Body of pancreas (tissue), 4 donors: ENCODE data around the gene USF2. TPM values are rescaled to one million over a fixed set of nuclear protein-coding genes. Genes with fewer than 3 reads are reported as not detected.

Experiments used
- ATAC-seq: fragments of 150-250 bp; one replicate; pipeline ENCODE4 v1.9.1; 2016
- DNase-seq, 4 donors: peaks; one replicate each; pipeline ENCODE4 v3.0.0-alpha.2; 2019
- H3K27ac ChIP-seq, 4 donors: fragments of 200-600 bp; sonication (generic); 1 replicate in 3 of 4; 2 replicates in 1 of 4; pipeline versions ENCODE4 v1.5.1 to v1.6.1; 2016 to 2019; ENCODE audit warnings: mild to moderate bottlenecking in 1 of 4, mixed read lengths in 1 of 4, moderate library complexity in 1 of 4
- H3K27me3 ChIP-seq, 2 donors: fragments of 200-600 bp; sonication (generic); one replicate each; pipeline ENCODE4 v1.6.0; 2016; ENCODE audit warnings: mild to moderate bottlenecking in 1 of 2
- H3K36me3 ChIP-seq, 2 donors: fragments of 200-600 bp; sonication (generic); replicated peaks in 1 of 2; 2 replicates each; pipeline ENCODE4 v1.5.1; 2016; ENCODE audit warnings: low read depth in 2 of 2; ENCODE audit not compliant: insufficient read depth in 1 of 2
- H3K4me1 ChIP-seq: fragments of 200-600 bp; sonication (generic); one replicate; pipeline ENCODE4 v1.6.0; 2016
- H3K4me3 ChIP-seq, 2 donors: fragments of 200-600 bp; sonication (generic); 1 replicate in 1 of 2; 2 replicates in 1 of 2; pipeline ENCODE4 v1.5.1; 2016 to 2019
- H3K9me3 ChIP-seq, 3 donors: fragments of 200-600 bp; sonication (generic); 1 replicate in 2 of 3; 2 replicates in 1 of 3; pipeline ENCODE4 v1.5.1; 2016
- POLR2A ChIP-seq, 3 donors: fragments of 450-650 bp; IDR thresholded peaks; one replicate each; pipeline ENCODE4 v1.6.1; 2016; ENCODE audit warnings: antibody characterized with exemption in 3 of 3, mild to moderate bottlenecking in 2 of 3
- WGBS, 2 donors: methylation state at CpG; one replicate each; pipeline ENCODE4 v1.1.5; 2017; 5-methylcytosine and 5-hydroxymethylcytosine counted together
- intact Hi-C: fragments of 100-400 bp; cut with DNase I; formaldehyde crosslinking; loops from one replicate; pipeline ENCODE4 v1.15.1; 2023
- total RNA-seq, 2 donors: library from RNA; depleted of rRNA; stranded (reverse); fragments of >200 nt; gene quantifications; one replicate each; pipeline ENCODE4 v1.1.0, GENCODE V29; 2016
- TF ChIP-seq, protein P1 (sequence below), 7 experiments: fragments of 450-650 bp in 4 of 7; fragments of 200-600 bp in 3 of 7; sonication (generic) in 3 of 7; IDR thresholded peaks; one replicate each; pipeline ENCODE4 v1.5.1; 2016 to 2019; ENCODE audit warnings: antibody characterized with exemption in 7 of 7

USF2 gene
- total RNA-seq, 2 donors from 2014 or later, result 76.8 to 91.3 TPM

- no peak for DNase-seq
- ATAC-seq, result no peak
- H3K36me3 ChIP-seq, result no peaks in the 10 kb centered on the region
- H3K27me3 ChIP-seq, result no peaks in the 10 kb centered on the region
- H3K4me1 ChIP-seq, result no peaks in the 10 kb centered on the region
- WGBS, 2 donors, result 74 to 80% methylated on average over 4 of the region's 4 CpGs
- no peaks in the 10 kb centered on the region for H3K9me3 ChIP-seq
- no peak overlapping the region for H3K4me3 ChIP-seq
- no peak for TF ChIP-seq POLR2A (IDR thresholded peaks at IDR 0.05)
- TF ChIP-seq, protein P1, sequence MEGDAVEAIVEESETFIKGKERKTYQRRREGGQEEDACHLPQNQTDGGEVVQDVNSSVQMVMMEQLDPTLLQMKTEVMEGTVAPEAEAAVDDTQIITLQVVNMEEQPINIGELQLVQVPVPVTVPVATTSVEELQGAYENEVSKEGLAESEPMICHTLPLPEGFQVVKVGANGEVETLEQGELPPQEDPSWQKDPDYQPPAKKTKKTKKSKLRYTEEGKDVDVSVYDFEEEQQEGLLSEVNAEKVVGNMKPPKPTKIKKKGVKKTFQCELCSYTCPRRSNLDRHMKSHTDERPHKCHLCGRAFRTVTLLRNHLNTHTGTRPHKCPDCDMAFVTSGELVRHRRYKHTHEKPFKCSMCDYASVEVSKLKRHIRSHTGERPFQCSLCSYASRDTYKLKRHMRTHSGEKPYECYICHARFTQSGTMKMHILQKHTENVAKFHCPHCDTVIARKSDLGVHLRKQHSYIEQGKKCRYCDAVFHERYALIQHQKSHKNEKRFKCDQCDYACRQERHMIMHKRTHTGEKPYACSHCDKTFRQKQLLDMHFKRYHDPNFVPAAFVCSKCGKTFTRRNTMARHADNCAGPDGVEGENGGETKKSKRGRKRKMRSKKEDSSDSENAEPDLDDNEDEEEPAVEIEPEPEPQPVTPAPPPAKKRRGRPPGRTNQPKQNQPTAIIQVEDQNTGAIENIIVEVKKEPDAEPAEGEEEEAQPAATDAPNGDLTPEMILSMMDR (IDR thresholded peaks at IDR 0.05), result no peak
- no peak overlapping the region for H3K27ac ChIP-seq
- intact Hi-C loops, result no loop called here
These were observed 58.9 kb downstream of the USF2 start for GRCh38 chr19:35327642-35328041.

DNA sequence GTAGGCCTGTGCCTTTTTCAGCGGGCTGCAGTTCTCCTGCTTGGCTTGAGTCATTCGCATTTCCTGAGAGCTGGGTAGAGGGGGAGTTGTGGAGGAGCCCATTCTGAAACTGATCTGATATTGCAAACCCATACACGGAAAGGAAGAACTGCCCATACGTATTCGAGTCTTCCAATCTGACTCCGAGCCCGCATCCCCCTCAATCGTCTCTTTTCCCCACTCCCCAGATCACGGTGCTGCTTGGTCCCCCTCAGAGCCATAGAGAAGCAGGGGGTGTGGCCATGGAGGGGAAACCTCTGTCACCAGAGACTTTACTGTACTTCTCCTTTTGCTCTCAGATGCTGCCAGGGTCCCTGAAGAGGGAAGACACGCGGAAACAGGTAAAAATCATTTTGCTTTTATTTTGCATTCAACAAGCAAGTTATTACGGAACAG lies 60.1 kb downstream of the USF2 start, which contains the start of gene CD22:
Gene CD22 (plus strand): TSS at position 337 of the 435 bp plus-strand sequence. CDS start 2,854 bp downstream, outside the sequence.
- no peak for ATAC-seq
- DNase-seq, result no peak
- Histone ChIP-seq H3K36me3 (no peaks in the 10 kb centered on the region), H3K9me3 (no peaks in the 10 kb centered on the region), H3K4me3 (no peak within 1 kb of the TSS), H3K4me1 (no peaks in the 10 kb centered on the region), H3K27me3 (no peaks in the 10 kb centered on the region), H3K27ac (no peak within 1 kb of the TSS)
- TF ChIP-seq, protein P1 (IDR thresholded peaks at IDR 0.05), result no peak
- TF ChIP-seq POLR2A (IDR thresholded peaks at IDR 0.05), result no peak
- intact Hi-C loops, result no loop called here
- 67 to 79% methylated on average over 12 of the region's 12 CpGs for WGBS, 2 donors

DNA sequence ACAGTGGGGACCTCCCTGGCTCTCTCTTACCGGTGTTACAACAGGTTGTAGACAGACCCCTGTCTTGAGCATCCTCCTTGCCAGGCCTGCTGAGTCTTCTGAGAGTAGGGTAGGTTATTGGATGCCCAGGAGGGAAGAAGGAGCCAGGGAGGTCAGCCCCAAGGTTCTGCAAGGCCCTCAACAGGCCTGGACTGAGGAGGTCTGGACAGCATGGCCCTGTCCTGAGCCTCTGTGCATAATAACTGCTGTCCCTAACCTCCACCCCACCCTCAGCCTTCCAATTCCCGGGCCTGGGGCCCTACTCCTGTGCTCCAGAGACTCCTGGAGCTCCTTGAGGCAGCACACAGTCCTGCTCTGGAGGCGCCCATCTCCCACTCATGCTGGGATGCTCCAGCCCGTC lies 60.6 kb downstream of the USF2 start:
- Histone ChIP-seq H3K27ac (no peak overlapping the region), H3K36me3 (no peaks in the 10 kb centered on the region), H3K4me1 (no peaks in the 10 kb centered on the region), H3K27me3 (no peaks in the 10 kb centered on the region), H3K4me3 (no peak overlapping the region), H3K9me3 (no peaks in the 10 kb centered on the region)
- intact Hi-C loops, result no loop called here
- 50 to 66% methylated on average over 1 to 4 of the region's 4 CpGs for WGBS, 2 donors
- no peak for ATAC-seq
- no peak for DNase-seq
- no peak for TF ChIP-seq POLR2A (IDR thresholded peaks at IDR 0.05)
- TF ChIP-seq, protein P1 (IDR thresholded peaks at IDR 0.05), result no peak

Other genes with a start within 250 kb of the USF2 start
- 10 to 100 TPM in 1 of 2 donors, 1 to 10 TPM in 1; 2.3 to 23.6 TPM for gene SCN1B, start 238.5 kb upstream of the USF2 start, total RNA-seq
- 100 to 1,000 TPM; 135 to 289 TPM for gene HPN, start 227.2 kb upstream of the USF2 start, total RNA-seq
- 10 to 100 TPM; 13.5 to 51.6 TPM for gene FXYD3, start 153.1 kb upstream of the USF2 start, total RNA-seq
- gene LGI4, start 133.9 kb upstream of the USF2 start, total RNA-seq, result 1 to 10 TPM; 1.6 to 3.9 TPM
- 1 to 10 TPM; 1.6 to 9.1 TPM for gene FXYD1, start 130.1 kb upstream of the USF2 start, total RNA-seq
- gene FXYD7, start 125.7 kb upstream of the USF2 start, total RNA-seq, result 1 to 10 TPM in 1 of 2 donors, under 1 TPM in 1; 0.52 to 1.3 TPM
- gene FXYD5, start 114.2 kb upstream of the USF2 start, total RNA-seq, result 10 to 100 TPM; 11.5 to 17.1 TPM
- not detected for gene FAM187B, start 40.2 kb upstream of the USF2 start, total RNA-seq
- gene LSR, start 20.0 kb upstream of the USF2 start, total RNA-seq, result 10 to 100 TPM; 67.5 to 80.1 TPM
- gene HAMP, start 13.6 kb downstream of the USF2 start, total RNA-seq, result not detected
- 1 to 10 TPM in 1 of 2 donors, not detected in 1; 1.6 TPM for gene MAG, start 23.2 kb downstream of the USF2 start, total RNA-seq
- gene CD22, start 60.2 kb downstream of the USF2 start, total RNA-seq, result 1 to 10 TPM in 1 of 2 donors, under 1 TPM in 1; 0.52 to 3.0 TPM
- gene FFAR1, start 78.9 kb downstream of the USF2 start, total RNA-seq, result 1 to 10 TPM; 1.6 to 2.3 TPM
- gene FFAR3, start 89.5 kb downstream of the USF2 start, total RNA-seq, result not detected
- not detected for gene GPR42, start 102.1 kb downstream of the USF2 start, total RNA-seq
- not detected for gene FFAR2, start 179.3 kb downstream of the USF2 start, total RNA-seq
- gene KRTDAP, start 221.5 kb downstream of the USF2 start, total RNA-seq, result not detected
- 100 to 1,000 TPM; 146 TPM for gene DMKN, start 244.7 kb downstream of the USF2 start, total RNA-seq